GM12878 (cell line): ENCODE results near the gene OR5H6. TPM values are rescaled to one million over a fixed set of nuclear protein-coding genes. Genes with fewer than 3 reads are reported as not detected.

ENCODE experiments used
- ATAC-seq: fragments of 200-7000 bp; cut with Tn5 transposase; 3 replicates; pipeline ENCODE4 v1.9.1; 2020; ENCODE audit warnings: mild to moderate bottlenecking, moderate library complexity
- BruUV-seq: library from RNA; stranded (reverse); fragments of 400-500 nt; replicated peaks from 2 replicates; lab custom pipeline; 2021; lab: Mats Ljungman, UMichigan
- CTCF ChIA-PET: fragments of 300-600 bp; sonication (Branson Sonifier 250); formaldehyde crosslinking; extraction: SDS; loops from one replicate; lab custom pipeline; 2021; ENCODE audit warnings: inconsistent platforms; lab: Yijun Ruan, JAX
- POLR2A ChIA-PET: fragments of 350-600 bp; formaldehyde crosslinking; extraction: SDS; loops from one replicate; lab custom pipeline; 2021; ENCODE audit warnings: inconsistent platforms; lab: Charles Lee
- RAD21 ChIA-PET: fragments of 300-600 bp; sonication (Branson Sonifier 250); formaldehyde crosslinking; loops from one replicate; lab custom pipeline; 2023; ENCODE audit warnings: antibody characterized with exemption; ENCODE audit not compliant: unreplicated experiment; lab: Charles Lee
- SMC1A ChIA-PET: fragments of 300-600 bp; sonication (Branson Sonifier 250); formaldehyde crosslinking; loops from one replicate; lab custom pipeline; 2023; ENCODE audit not compliant: unreplicated experiment, uncharacterized antibody; lab: Charles Lee
- DNase-seq: peaks from one replicate; pipeline ENCODE4 v3.0.0-alpha.2; 2011; ENCODE audit warnings: low read depth, low spot score
- FAIRE-seq: peaks from 3 replicates; lab custom pipeline; 2011; peaks lifted over from hg19 to GRCh38; lab: Jason Lieb, UNC
- H2AFZ ChIP-seq: 2 replicates; pipeline ENCODE4 v1.6.0; 2011; ENCODE audit warnings: low read depth, low read length, control low read depth; ENCODE audit not compliant: control insufficient read depth
- H3K27ac ChIP-seq: 2 replicates; pipeline ENCODE4 v1.5.1; 2011; ENCODE audit warnings: control low read depth; ENCODE audit not compliant: control insufficient read depth, insufficient read depth
- H3K27me3 ChIP-seq, 2 experiments: replicated peaks in 1 of 2; 2 replicates each; pipeline versions ENCODE4 v1.6.0 to v1.6.1; 2011; ENCODE audit warnings: low read length in 1 of 2; ENCODE audit not compliant: control insufficient read depth in 2 of 2, insufficient read depth in 2 of 2
- H3K36me3 ChIP-seq, 2 experiments: 2 replicates each; pipeline ENCODE4 v1.5.1; 2011; ENCODE audit warnings: low read length in 1 of 2; ENCODE audit not compliant: control insufficient read depth in 2 of 2, insufficient read depth in 2 of 2
- H3K4me1 ChIP-seq: 2 replicates; pipeline ENCODE4 v1.6.1; 2011; ENCODE audit warnings: mild to moderate bottlenecking, low read length, moderate library complexity, mixed read lengths; ENCODE audit not compliant: control insufficient read depth, insufficient read depth
- H3K4me2 ChIP-seq: 2 replicates; pipeline ENCODE4 v1.6.0; 2011; ENCODE audit warnings: control low read depth; ENCODE audit not compliant: control insufficient read depth, insufficient read depth
- H3K4me3 ChIP-seq: fragments of 200-600 bp; sonication (generic); 2 replicates; pipeline ENCODE4 v1.5.1; 2016
- H3K79me2 ChIP-seq: 2 replicates; pipeline ENCODE4 v1.6.0; 2011; ENCODE audit warnings: low read length; ENCODE audit not compliant: control insufficient read depth, insufficient read depth
- H3K9ac ChIP-seq: 2 replicates; pipeline ENCODE4 v1.8.0; 2011; ENCODE audit warnings: low read length, control low read depth, mixed read lengths; ENCODE audit not compliant: control insufficient read depth, insufficient read depth
- H3K9me3 ChIP-seq: replicated peaks from 3 replicates; pipeline ENCODE4 v1.5.1; 2011; ENCODE audit warnings: mild to moderate bottlenecking, low read length; ENCODE audit not compliant: control insufficient read depth, insufficient read depth
- H4K20me1 ChIP-seq: 2 replicates; pipeline ENCODE4 v1.6.0; 2011; ENCODE audit not compliant: control insufficient read depth, insufficient read depth
- ATF7 ChIP-seq: fragments of 450-650 bp; IDR thresholded peaks from 2 replicates; pipeline ENCODE4 v1.6.1; 2016; ENCODE audit warnings: low read depth, mild to moderate bottlenecking
- CREB1 ChIP-seq: IDR thresholded peaks from 2 replicates; pipeline ENCODE4 v1.6.1; 2012; ENCODE audit warnings: low read depth, mild to moderate bottlenecking, inconsistent platforms
- EGR1 ChIP-seq, 2 experiments: IDR thresholded peaks; 1 replicate in 1 of 2; 2 replicates in 1 of 2; pipeline ENCODE4 v1.6.1; 2011 to 2012; ENCODE audit warnings: low read depth in 2 of 2, low read length in 2 of 2, borderline replicate concordance in 1 of 2, mild to moderate bottlenecking in 1 of 2, moderate library complexity in 1 of 2
- HDAC2 ChIP-seq: fragments of 200-600 bp; sonication (generic); IDR thresholded peaks from 2 replicates; pipeline ENCODE4 v1.6.1; 2017
- KAT2A ChIP-seq: conservative IDR thresholded peaks from 2 replicates; pipeline ENCODE4 v1.6.1; 2011; ENCODE audit warnings: low read depth, low read length; ENCODE audit not compliant: control insufficient read depth
- LARP7 ChIP-seq: fragments of 450-650 bp; IDR thresholded peaks from 2 replicates; pipeline ENCODE4 v1.6.1; 2017; ENCODE audit warnings: mild to moderate bottlenecking
- NFYA ChIP-seq: IDR thresholded peaks from 2 replicates; pipeline ENCODE4 v1.6.1; 2011; ENCODE audit warnings: low read depth, mild to moderate bottlenecking, low read length, improper control_type of control experiment, borderline replicate concordance
- PAX5 ChIP-seq: IDR thresholded peaks from 2 replicates; pipeline ENCODE4 v1.6.1; 2011; ENCODE audit warnings: low read depth, low read length, borderline replicate concordance
- PAX8 ChIP-seq: fragments of 450-650 bp; IDR thresholded peaks from 2 replicates; pipeline ENCODE4 v1.6.1; 2017; ENCODE audit warnings: mild to moderate bottlenecking, moderate library complexity
- POU2F2 ChIP-seq: IDR thresholded peaks from 3 replicates; pipeline ENCODE4 v1.6.1; 2011; ENCODE audit warnings: low read depth, mild to moderate bottlenecking, low read length, borderline replicate concordance
- RAD51 ChIP-seq: fragments of 450-650 bp; IDR thresholded peaks from 2 replicates; pipeline ENCODE4 v1.6.1; 2016; ENCODE audit warnings: moderate library complexity, mild to moderate bottlenecking, inconsistent platforms
- WGBS: methylation state at CpG from one replicate; pipeline ENCODE4 v1.1.6; 2016; ENCODE audit warnings: low lambda C conversion rate; ENCODE audit not compliant: insufficient replicate concordance, insufficient coverage; ENCODE audit errors: missing lambda C conversion rate; 5-methylcytosine and 5-hydroxymethylcytosine counted together
- in situ Hi-C: fragments of 300-500 bp; cut with MboI; formaldehyde crosslinking; loops from 9 replicates; pipeline ENCODE4 v1.14.3; 2018; ENCODE audit warnings: mixed read lengths
- intact Hi-C: fragments of 100-400 bp; cut with micrococcal nuclease; formaldehyde crosslinking; loops from one replicate; pipeline ENCODE4 v1.14.2; 2022; ENCODE audit not compliant: unreplicated experiment
- polyA plus RNA-seq, 11 experiments: library from polyadenylated mRNA; depleted of rRNA in 4 of 11; unstranded in 6 of 11; stranded (reverse) in 5 of 11; fragments of >200 nt; fragmentation: Nextera tagmentation in 4 of 11; fragmentation: Illumina TruSeq in 1 of 11; extraction: Ambion mirVana in 4 of 11; extraction: Trizol in 1 of 11; gene quantifications; 1 replicate in 1 of 11; 2 replicates in 10 of 11; pipeline versions ENCODE4 v1.2.1 to v1.2.3, GENCODE V29; 2011 to 2016; ENCODE audit warnings: inconsistent platforms in 2 of 11, missing spikeins in 2 of 11, low read depth in 1 of 11
- total RNA-seq, 4 experiments: library from RNA; depleted of rRNA in 3 of 4; stranded (reverse); fragments of >200 nt in 3 of 4; fragmentation: Illumina TruSeq in 1 of 4; extraction: Trizol in 1 of 4; gene quantifications; 2 replicates each; pipeline versions ENCODE4 v1.2.1 to v1.2.3, GENCODE V29; 2013 to 2021
- TF ChIP-seq, protein P1 (sequence below): fragments of 450-650 bp; IDR thresholded peaks from 2 replicates; pipeline ENCODE4 v1.6.1; 2017; ENCODE audit warnings: mild to moderate bottlenecking, low read depth, inconsistent platforms; ENCODE audit not compliant: poor library complexity, severe bottlenecking
- TF ChIP-seq, protein P2 (sequence below): IDR thresholded peaks from 2 replicates; pipeline ENCODE4 v1.6.1; 2011; ENCODE audit warnings: mild to moderate bottlenecking, low read depth, low read length, moderate library complexity; ENCODE audit not compliant: insufficient replicate concordance
- TF ChIP-seq, protein P3 (sequence below): fragments of 450-650 bp; IDR thresholded peaks from 2 replicates; pipeline ENCODE4 v1.6.1; 2018; ENCODE audit warnings: borderline replicate concordance, mild to moderate bottlenecking; ENCODE audit not compliant: partially characterized antibody

The OR5H6 gene
- total and polyA plus RNA-seq, 10 of the 15 experiments (the other 5 are each of a cell fraction or from before 2014, with no cell fraction given): 1.2 TPM; not detected in 9

DNA sequence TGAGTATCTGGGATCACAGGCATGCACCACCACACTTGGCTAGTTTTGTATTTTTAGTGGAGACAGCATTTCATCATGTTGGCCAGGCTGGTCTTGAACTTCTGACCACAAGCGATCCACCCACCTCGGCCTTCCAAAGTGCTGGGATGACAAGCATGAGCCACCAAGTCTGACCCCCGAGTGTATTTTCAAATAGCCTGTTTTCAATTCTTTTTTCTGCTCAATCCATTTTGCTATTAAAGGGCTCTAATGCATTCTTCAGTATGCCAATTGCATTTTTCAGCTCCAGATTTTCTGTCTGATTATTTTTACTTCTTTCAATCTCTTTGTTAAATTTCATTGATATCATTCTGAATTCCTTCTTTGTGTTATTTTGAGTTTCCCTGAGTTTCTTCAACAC lies 5.8 kb downstream of the OR5H6 start:
- in situ Hi-C loops: no loop called here
- FAIRE-seq (no peak), DNase-seq (no peak), ATAC-seq (no peak)
- H3K4me1 ChIP-seq: no peaks in the 10 kb centered on the region
- H3K27ac ChIP-seq: no peak overlapping the region
- ChIA-PET CTCF (no interaction called here), RAD21 (no interaction called here), SMC1A (interaction anchor here (3.5 kb wide), 1 partner anchor 10 kb away, joined by 10 read pairs; no protein-coding TSS in a partner anchor)
- H3K4me2 ChIP-seq: no peak overlapping the region
- no peaks in the 10 kb centered on the region for H4K20me1 ChIP-seq
- H3K9ac ChIP-seq: no peak overlapping the region
- intact Hi-C loops: no loop called here
- H3K27me3 ChIP-seq: no peaks in the 10 kb centered on the region
- no TSS peak for BruUV-seq
- TF ChIP-seq, protein P1, sequence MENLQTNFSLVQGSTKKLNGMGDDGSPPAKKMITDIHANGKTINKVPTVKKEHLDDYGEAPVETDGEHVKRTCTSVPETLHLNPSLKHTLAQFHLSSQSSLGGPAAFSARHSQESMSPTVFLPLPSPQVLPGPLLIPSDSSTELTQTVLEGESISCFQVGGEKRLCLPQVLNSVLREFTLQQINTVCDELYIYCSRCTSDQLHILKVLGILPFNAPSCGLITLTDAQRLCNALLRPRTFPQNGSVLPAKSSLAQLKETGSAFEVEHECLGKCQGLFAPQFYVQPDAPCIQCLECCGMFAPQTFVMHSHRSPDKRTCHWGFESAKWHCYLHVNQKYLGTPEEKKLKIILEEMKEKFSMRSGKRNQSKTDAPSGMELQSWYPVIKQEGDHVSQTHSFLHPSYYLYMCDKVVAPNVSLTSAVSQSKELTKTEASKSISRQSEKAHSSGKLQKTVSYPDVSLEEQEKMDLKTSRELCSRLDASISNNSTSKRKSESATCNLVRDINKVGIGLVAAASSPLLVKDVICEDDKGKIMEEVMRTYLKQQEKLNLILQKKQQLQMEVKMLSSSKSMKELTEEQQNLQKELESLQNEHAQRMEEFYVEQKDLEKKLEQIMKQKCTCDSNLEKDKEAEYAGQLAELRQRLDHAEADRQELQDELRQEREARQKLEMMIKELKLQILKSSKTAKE: no peak
- TF ChIP-seq EGR1 (IDR thresholded peaks at IDR 0.05; ENCODE audit: borderline replicate concordance in 1 of 2, low read depth in 2 of 2, low read length in 2 of 2): no peak
- no peak for TF ChIP-seq POU2F2
- TF ChIP-seq, protein P2, sequence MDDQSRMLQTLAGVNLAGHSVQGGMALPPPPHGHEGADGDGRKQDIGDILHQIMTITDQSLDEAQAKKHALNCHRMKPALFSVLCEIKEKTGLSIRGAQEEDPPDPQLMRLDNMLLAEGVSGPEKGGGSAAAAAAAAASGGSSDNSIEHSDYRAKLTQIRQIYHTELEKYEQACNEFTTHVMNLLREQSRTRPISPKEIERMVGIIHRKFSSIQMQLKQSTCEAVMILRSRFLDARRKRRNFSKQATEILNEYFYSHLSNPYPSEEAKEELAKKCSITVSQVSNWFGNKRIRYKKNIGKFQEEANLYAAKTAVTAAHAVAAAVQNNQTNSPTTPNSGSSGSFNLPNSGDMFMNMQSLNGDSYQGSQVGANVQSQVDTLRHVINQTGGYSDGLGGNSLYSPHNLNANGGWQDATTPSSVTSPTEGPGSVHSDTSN: no peak
- no peak for TF ChIP-seq LARP7
- TF ChIP-seq PAX5: no peak
- no peak for TF ChIP-seq RAD51
- TF ChIP-seq, protein P3, sequence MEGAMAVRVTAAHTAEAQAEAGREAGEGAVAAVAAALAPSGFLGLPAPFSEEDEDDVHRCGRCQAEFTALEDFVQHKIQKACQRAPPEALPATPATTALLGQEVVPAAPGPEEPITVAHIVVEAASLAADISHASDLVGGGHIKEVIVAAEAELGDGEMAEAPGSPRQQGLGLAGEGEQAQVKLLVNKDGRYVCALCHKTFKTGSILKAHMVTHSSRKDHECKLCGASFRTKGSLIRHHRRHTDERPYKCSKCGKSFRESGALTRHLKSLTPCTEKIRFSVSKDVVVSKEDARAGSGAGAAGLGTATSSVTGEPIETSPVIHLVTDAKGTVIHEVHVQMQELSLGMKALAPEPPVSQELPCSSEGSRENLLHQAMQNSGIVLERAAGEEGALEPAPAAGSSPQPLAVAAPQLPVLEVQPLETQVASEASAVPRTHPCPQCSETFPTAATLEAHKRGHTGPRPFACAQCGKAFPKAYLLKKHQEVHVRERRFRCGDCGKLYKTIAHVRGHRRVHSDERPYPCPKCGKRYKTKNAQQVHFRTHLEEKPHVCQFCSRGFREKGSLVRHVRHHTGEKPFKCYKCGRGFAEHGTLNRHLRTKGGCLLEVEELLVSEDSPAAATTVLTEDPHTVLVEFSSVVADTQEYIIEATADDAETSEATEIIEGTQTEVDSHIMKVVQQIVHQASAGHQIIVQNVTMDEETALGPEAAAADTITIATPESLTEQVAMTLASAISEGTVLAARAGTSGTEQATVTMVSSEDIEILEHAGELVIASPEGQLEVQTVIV: no peak
- TF ChIP-seq HDAC2: no peak
- no peak for TF ChIP-seq KAT2A
- no peak for TF ChIP-seq CREB1
- no peak for TF ChIP-seq NFYA
- TF ChIP-seq ATF7: no peak
- TF ChIP-seq PAX8: no peak
- TF ChIP-seq, all 136 proteins: peak for 0
- no peaks in the 10 kb centered on the region for H3K36me3 ChIP-seq
- no peaks in the 10 kb centered on the region for H3K79me2 ChIP-seq
- POLR2A ChIA-PET: no interaction called here
- H3K4me3 ChIP-seq: no peak overlapping the region
- no peaks in the 10 kb centered on the region; the same call in 2 of the 3 replicates for H3K9me3 ChIP-seq
- no peak overlapping the region for H2AFZ ChIP-seq
- 34% methylated on average over 3 of the region's 3 CpGs for WGBS
